Iris pigment epithelial cell (primary cell): ENCODE results near the gene FOXJ2.
A peak's percentile ranks its signal among the peaks of the same experiment; 100 is the strongest.
"Not testable (repeated sequence)": the region's sequence is repeated elsewhere in the genome, so short reads cannot be mapped to it uniquely, and the experiment has no call there.

Experiments
- DNase-seq: peaks from one replicate; pipeline ENCODE4 v3.0.0-alpha.2; 2011; ENCODE audit warnings: low read depth

The FOXJ2 gene

GRCh38 chr12:8030189-8030588 lies 2.3 kb upstream of the FOXJ2 start:
- no peak for DNase-seq

DNA sequence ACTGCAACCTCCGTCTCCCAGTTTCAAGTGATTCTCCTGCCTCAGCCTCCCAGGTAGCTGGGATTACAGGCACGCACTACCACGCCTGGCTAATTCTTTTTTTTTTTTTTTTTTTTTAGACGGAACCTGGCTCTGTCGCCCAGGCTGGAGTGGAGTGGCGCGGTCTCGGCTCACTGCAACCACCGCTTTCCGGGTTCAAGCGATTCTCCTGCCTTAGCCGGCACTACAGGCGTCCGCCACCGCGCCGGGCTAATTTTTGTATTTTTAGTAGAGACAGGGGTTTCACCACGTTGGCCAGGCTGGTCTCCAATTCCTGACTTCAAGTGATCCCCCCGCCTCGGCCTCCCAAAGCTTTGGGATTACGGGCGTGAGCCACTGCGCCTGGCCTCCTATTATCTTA lies 1.5 kb upstream of the FOXJ2 start:
- DNase-seq: not testable (repeated sequence)

GRCh38 chr12:8031872-8032241 lies 659 bp upstream of the FOXJ2 start:
- no peak for DNase-seq

DNA sequence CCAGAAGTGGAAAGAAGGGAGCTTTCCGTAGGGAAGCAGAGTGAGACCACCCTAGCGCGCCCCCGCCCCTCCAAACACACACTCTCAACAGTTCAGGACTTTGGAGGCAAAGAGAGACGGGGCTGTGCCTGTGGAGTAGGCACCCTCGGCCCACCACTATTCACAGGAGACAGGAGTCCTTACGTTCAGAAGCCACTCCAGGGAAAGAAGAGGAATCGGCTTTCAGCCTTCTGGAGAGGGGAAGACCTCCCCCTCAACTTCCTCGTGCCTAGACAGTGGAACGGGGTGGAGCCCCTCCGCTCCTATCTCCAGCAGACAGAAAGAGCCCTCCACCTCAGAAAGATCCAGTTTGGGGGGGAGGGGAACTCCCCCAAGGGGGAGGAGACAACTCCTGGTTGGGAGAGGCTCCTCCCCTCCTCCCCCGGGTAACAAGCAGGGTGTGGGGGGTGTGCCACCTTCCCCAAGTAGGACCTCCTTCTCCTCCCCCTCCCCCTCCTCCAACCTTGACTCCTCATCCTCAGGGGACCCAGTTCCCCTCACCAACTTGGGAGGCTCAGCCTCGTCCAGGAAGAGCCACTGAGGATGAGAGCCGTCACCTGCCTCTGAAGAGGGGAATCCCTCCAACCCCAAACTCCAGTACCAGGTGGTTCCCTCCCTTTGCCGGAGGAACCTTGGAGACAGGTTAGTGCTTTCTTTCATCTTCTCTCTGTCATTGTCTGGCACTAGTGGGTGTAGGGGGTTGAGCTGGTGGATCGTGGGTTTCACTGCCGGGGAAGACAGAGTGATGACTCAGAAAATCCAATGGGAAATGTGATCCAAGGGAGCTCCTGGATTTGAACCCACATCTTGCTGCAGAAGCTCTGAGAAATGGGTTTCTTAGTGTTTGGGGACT lies 883 bp downstream of the FOXJ2 start:
- DNase-seq: peak; percentile 30

DNA sequence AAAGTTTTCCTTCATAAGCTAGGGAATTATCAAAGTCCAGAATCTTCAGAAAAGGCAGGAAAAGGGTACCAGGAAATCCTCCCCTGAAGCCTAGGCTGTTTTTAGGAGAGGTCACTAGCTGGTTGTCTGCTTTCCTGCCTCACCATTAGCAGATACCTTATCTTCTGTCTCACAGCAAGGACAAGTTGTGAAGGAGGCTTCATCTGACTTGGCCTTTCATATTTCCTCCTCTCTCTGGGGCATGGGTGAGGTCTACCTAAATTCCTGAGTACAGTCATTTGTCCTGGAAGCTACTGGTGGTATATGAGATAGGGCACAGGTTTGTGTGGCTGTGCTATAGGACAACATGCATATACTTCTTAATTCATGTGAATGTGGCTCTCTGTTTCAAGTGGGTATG lies 2.3 kb downstream of the FOXJ2 start:
- no peak for DNase-seq

GRCh38 chr12:8035440-8036010 lies 3.0 kb downstream of the FOXJ2 start:
- peak; percentile 23 for DNase-seq

DNA sequence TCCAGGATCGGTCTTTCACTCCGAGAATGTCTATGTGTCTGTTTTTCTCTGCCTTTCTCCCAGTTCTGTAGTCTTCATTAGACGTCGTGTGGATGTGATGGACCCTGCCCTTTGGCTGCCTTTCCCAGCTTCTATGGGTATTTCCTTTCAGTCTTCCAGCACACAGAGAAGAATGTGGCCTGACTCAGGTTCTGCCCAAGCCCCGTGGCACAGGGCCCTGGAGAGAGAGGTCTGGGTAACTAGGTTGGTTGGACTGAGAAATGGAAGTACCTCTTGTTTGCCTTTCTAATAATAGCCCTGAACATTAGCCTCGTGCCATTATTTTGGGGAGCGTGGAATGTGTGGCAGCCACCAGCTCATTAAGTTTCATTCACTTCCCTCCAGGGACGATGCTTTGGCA lies 3.8 kb downstream of the FOXJ2 start:
- DNase-seq: no peak

DNA sequence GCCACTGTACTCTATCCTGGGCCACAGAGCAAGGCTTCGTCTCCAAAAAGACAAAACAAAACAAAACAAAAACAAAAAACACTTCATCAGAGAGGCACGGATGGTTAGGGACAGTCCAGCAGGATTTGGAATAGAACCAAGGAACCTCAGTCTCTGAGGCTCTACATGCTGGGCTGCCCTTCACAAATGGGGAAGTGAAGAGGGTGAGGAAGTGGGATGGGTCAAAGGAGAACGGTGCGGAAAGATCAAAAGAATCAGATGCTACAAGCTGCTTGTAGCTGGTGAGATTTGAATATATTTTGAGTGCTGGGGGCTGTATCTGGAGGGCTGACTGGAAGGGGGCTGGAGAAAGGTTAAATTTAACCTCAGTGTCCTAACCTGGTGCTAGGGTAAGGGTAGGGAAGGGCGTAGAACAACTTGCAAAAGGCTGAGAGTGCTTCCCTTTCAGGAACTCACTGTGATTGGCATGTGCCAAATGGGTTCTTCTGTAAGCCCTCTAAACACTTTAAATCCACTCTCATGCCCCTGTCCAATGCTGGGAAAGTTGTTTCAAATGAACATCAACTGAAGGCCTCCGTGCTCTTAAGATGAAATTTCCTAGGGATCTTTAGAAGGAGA lies 4.6 kb downstream of the FOXJ2 start:
- no peak for DNase-seq

- no peak for DNase-seq
Measured at GRCh38 chr12:8037947-8038346, 5.4 kb downstream of the FOXJ2 start.

GRCh38 chr12:8038659-8039114 lies 6.2 kb downstream of the FOXJ2 start:
- peak; percentile 52 for DNase-seq

GRCh38 chr12:8040791-8041190 lies 8.3 kb downstream of the FOXJ2 start:
- no peak for DNase-seq

DNA sequence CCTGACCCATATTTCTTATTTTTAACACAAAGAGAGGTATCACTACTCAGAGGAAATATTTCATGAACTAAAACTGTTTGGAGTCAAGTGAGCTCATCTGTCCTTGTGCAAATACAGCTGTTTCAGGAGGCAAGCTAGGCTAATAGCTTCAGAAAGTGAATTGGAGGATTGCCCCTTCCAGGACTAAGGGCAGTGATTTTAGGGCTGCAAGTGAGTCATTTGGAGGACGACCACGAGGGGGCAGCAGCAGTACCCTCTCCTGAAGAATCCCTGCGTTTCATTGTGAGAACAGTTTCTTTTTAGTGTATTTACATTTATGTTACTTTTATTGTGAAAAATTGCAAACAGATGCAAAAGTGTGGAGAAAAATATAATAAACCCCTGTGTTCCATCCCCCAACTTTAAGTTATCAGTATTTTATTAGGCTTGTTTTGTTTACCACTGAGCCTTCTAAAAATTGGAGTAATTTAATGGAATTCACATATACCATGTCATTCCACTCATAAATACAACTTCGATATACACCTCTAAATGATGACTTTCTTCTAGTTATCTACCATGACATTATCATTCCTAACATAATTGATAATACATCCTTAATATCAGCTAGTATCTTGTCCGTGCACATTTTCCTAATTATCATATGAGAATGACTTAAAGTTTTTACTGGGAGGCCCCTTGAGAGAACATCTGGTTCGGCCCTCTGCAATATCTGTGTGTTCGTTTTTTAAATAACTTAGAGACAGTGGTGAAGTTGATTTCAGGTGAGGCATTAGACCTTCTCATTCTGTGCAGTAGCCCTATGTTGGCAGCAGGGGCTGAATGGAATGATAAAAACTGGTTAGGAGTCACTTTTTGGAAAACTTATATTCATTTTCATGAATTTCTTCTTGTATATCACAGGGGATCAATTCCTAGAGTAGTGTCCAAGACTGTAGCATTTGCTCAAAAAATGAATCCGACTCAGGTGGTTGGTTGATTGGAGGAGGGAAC lies 13.7 kb downstream of the FOXJ2 start:
- peak; percentile 75 for DNase-seq

DNA sequence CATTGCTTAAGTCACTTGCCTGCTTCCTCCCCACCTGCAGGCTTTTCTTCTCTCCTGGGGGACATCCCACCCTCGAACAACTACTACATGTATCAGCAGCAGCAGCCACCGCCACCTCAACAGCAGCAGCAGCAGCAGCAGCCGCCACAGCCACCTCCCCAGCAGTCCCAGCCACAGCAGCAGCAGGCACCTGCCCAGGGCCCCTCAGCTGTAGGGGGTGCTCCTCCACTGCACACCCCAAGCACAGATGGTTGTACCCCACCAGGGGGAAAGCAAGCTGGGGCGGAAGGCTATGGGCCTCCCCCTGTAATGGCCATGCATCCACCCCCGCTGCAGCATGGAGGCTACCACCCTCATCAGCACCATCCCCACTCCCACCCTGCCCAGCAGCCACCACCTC lies 15.3 kb downstream of the FOXJ2 start:
- no peak for DNase-seq

DNA sequence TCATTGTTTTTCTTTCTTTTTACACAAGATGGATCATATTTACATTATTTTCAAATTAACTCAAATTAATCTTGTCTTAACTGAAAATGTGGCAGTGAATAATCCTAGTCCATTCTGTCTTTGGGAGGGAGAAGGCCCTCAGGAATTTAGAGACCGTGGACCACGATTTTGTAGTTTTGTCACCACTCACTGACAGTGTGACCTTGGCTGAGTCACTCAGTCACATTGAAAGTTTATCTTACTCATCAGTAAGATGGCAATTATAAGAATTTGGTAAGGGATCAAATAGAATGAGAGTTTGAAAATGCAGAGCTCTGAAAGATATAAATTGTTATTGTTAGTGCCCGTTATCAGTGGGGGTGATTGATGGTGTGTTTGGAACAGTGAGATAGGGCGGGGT lies 16.4 kb downstream of the FOXJ2 start:
- DNase-seq: no peak

- no peak for DNase-seq
Measured at GRCh38 chr12:8050600-8051250, 18.2 kb downstream of the FOXJ2 start.

DNA sequence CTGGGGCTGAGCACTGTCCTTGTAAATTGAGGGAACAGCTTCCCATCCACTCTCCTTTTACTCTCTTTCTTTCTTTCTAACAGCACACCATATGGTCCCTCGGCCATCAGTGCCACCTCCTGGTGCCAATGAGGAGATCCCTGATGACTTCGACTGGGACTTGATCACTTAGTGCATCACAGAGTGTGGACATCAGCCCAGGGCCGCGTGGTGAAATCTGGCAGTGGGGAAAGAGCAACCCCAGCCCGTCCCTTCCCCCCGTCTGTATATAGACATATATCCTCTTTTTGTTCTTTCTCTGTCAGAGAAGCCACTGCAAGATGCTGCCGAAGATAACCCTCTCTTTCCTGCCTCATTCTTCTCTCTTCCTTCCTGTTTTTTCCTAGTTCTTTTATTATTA lies 20.2 kb downstream of the FOXJ2 start:
- no peak for DNase-seq

DNA sequence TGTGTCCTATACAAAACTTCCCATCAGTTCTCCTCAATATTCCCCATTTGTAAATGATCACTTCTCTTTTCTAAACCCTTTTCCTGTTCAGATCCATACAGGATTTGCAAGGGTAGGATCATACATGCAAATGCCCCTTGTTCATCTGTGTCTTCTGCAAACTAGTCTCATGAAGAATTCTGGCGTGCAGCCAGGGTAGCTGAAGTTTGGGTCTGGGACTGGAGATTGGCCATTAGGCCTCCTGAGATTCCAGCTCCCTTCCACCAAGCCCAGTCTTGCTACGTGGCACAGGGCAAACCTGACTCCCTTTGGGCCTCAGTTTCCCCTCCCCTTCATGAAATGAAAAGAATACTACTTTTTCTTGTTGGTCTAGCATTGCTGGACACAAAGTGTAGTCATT lies 22.3 kb downstream of the FOXJ2 start:
- DNase-seq: no peak

GRCh38 chr12:8057306-8057705 lies 24.8 kb downstream of the FOXJ2 start:
- DNase-seq: no peak

GRCh38 chr12:8057839-8058238 lies 25.3 kb downstream of the FOXJ2 start:
- DNase-seq: peak; percentile 91

DNA sequence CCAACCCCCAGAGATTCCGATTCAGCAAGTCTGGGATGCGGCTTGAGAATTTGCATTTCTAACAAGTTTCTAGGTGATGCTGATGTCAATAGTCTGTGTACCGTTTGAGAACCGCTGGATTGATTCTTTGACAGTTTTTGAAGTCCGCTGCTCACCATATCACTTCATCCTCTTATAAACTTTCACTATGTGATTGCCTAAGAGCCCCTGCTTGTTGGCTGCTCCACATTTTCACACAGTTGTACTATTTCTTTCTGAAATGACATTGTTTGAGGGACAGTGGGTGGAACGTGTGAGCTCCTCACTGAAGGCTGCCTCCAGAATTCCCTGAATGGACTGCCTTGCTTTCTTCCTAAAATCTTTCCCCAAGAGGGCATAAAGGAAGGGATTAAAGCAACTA lies 26.0 kb downstream of the FOXJ2 start:
- no peak for DNase-seq

DNA sequence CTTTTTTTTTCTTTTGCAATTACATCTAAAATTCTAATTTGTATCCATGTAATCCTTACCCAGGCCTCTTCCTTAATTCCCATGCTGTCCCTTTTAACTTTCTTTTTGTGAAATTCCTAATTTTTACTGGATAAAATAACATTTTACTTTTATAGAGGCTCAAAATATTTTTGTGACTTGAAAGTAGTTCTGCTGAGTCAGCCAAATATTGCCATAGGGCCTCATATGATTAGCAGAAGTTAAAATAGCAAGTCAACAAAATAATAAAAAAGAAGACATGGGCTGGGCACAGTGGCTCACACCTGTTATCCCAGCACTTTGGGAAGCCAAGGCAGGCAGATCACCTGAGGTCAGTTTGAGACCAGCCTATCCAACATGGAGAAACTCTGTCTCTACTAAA lies 31.6 kb downstream of the FOXJ2 start:
- DNase-seq: no peak
